Left cardiac atrium (tissue), 4 donors: Measurements from ENCODE around the gene FAM9C. TPM values are rescaled to one million over a fixed set of nuclear protein-coding genes. Genes with fewer than 3 reads are reported as not detected.

Source experiments
- ATAC-seq, 2 donors: fragments of 200-7000 bp; cut with Tn5 transposase; one replicate each; pipeline ENCODE4 v1.9.1; 2020; ENCODE audit warnings: mild to moderate bottlenecking in 2 of 2, moderate library complexity in 2 of 2
- DNase-seq: peaks from one replicate; pipeline ENCODE4 v3.0.0-alpha.2; 2020
- intact Hi-C, 2 donors: fragments of 100-400 bp; cut with DNase I; formaldehyde crosslinking; loops; one replicate each; pipeline versions ENCODE4 v1.14.1 to v1.15.1; 2022 to 2023
- total RNA-seq, 2 donors: library from RNA; stranded (reverse); fragmentation: NEBNext Ultra II Directional; extraction: Animal tissue kit (Norgen Biotek cat#: 25700); gene quantifications; one replicate each; pipeline ENCODE4 v1.2.1, GENCODE V29; 2021
- donor health status: DM: no; HTN: yes; CAD: no.
- donor health status: DM: no; HTN: yes; CAD: no; lungs with severe emphysema.
- donor health status: DM: yes; HTN: yes; CAD: no.
- donor health status: Dilated cardiomyopathy.

FAM9C gene
- total RNA-seq, 2 donors from 2014 or later, result not detected

DNA sequence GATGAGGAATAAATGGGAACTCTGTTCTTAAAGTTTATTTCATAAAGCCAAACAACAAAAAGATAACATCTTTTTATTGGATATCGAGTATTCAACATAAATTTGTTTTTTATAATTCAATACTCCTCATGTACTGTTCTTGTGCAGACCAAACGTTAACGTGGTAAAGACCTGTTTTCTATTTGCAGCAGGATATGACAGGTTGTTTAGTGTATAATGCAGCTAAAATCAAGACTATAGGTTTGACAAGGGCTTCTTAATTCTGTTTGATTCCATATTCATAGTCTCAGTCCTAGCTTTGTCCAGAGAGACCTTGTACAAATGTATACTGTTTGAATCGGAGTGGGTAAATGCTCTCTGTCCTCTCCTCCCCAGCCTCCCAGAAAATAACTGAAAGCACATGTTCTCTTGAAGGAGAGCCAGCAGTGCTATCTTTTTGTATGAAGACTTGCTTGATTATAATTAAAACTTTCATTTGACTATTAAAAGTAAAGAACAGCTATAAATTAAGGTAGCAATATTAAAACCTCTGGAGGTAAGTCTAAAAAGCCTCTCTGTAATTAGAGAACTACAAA is 51.8 kb downstream of the FAM9C start:
- DNase-seq, result no peak
- no peak for ATAC-seq
- intact Hi-C loops, result no loop called here

DNA sequence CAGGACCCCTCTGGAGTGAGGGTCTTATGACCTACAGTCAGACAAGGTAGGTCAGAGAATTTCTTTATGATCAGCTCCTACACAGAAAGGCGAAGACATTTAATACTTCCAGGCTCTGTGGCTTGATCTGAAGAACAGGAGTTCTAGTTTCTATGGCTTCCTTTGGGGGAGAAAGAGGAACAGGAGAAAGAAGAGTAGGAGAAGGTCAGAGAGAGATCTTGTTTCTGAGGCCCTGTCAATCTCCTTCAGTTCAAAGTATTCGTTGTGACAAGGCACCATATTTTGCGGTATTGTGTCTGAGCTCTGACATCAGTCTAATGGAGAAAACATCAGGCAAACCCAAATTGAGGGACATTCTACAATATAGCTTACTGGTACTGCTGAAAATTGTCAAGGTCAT is 52.8 kb downstream of the FAM9C start:
- DNase-seq, result no peak
- intact Hi-C loops, result no loop called here
- ATAC-seq, result no peak

DNA sequence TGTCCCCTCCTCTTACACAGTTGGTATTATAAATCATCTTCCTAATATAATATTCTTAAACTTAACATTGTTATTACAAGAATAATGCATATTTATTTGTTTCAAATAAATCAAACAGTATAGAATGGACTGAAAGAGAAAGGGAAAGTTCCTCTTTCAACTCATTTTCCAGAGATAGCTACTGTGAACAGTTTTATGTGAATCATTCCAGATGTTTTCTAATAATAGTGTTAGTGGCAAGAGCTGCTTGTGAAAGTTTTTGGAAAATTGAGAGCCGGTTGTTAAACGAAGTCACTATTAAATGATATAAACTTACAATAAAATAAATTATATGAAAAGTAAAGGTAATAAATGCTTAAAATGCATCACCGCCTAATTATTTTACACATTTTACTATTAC is 55.0 kb downstream of the FAM9C start:
- ATAC-seq (no peak), DNase-seq (no peak)
- intact Hi-C loops, result no loop called here

DNA sequence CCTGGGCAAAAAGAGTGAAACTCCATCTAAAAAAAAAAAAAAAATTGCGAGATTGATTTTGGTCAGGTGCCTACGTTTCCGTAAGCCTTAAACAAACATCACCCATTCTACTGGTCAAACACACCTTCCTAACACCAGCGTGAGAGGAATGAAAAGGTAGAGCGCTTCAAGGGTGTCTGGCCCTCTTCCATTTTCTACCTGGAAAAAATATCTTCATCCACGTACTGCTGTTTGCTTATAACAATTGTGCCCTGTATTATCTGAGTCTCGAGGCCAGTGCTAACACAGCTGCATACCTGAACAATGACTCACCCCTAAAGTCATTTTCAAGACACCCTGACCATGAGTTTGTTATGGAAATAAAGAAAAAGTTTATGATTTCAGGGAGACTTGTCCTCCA is 55.6 kb downstream of the FAM9C start:
- intact Hi-C loops, result no loop called here

DNA sequence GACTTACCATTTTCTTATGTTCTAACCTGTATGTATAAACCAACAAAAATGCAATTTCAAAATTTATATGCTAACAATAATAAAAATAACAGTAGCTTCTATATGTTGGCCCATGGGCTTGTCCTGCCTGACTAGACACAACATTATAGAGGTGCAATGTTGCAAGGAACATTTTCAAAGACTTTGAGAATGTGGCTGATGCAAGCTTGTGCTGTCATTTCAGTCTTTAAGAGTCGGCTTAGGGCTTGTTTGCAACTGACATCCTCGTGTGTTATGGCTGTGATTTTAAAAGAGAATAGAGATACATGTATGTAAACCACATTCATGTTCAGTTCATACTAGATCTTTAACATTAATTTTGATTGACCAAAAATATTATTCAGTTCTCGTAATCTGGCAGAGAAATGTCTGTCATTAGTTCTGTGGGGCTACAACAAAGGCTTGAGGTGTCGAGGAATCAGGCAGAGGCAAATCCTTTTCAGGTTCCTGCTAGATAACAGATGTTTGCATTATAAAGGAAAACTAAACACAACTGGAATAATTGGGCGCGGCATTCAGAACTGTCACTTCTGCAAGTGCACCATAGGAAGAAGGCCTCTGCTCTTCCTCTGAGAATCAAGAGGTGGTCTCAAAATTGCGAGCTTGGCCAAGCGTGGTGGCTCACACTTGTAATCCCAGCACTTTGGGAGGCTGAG is 56.4 kb downstream of the FAM9C start:
- DNase-seq (no peak), ATAC-seq (no peak)
- intact Hi-C loops, result no loop called here

More for the DNA sequence above, 55.6 kb downstream of the FAM9C start:
- DNase-seq, result no peak
- peak in 1 of 2 donors; percentile 71 for ATAC-seq

DNA sequence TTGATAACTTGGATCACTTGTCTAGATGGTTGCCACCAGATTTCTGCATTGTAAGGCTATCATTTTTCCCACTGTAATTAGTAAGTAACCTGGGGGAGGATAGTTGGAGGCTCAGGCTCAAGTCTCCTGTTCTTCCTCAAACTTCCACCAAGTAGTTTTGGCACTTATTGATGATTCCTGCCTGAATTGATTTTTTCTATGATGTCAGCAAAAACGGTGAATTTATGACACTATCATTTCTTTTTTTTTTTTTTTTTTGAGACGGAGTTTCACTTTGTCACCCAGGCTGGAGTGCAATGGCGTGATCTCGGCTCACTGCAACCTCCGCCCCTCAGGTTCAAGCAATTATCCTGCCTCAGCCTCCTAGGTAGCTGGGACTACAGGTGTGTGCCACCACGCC is 57.1 kb downstream of the FAM9C start:
- no peak for ATAC-seq
- intact Hi-C loops, result no loop called here
- no peak for DNase-seq

DNA sequence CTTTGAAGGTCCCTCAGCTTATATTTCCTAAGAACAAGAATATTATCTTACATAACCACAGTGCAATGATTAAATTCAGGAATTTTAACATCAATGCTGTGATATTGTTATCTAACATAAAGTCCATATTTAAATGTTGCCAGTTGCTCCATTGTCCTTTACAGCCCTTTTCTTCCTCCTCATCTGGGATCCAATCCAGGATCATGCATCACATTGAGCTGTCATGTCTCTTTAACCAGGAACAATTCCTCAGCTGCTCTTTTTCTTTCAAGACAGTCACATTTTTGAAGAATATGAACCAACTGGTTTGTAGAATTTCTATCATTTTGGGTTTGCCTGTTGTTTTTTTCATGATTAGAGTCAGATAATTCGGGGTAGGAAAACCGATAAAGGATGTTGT is 57.5 kb downstream of the FAM9C start:
- no peak for DNase-seq
- intact Hi-C loops, result no loop called here
- no peak for ATAC-seq

DNA sequence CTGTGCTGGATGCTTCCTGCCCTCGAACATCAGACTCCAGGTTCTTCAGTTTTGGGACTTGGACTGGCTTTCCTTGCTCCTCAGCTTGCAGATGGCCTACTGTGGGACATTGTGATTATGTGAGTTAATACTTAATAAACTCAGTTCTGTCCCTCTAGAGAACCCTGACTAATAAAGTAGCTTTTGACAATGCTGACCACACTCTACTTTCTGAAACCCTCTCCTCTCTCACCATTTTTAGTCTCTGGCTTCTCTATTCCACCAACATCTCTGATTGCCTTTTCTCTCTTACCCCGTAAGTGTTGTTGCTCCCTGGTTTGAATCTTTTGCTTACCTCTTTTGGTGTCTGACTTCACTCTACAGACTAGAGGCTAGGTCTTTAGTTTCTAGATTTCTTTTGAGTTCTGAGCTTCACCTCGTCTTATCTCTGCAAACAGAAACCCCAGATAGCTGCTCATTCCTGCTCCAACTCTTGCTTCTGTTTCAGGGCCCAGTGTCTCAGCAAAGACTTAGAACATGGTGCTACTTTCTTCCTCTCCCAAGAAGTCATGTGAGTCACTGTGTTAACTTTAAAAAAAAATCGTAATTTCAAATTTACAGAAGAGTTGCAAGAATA is 58.1 kb downstream of the FAM9C start:
- ATAC-seq, result no peak
- intact Hi-C loops, result no loop called here
- no peak for DNase-seq

Other genes starting within 250 kb of the FAM9C start
- gene TLR7, start 177.5 kb downstream of the FAM9C start, total RNA-seq, result under 1 TPM; 0.73 to 0.91 TPM
- gene TLR8, start 138.0 kb downstream of the FAM9C start, total RNA-seq, result 1 to 10 TPM; 1.4 to 3.5 TPM
- 1,000 to 10,000 TPM; 1,546 to 1,715 TPM for gene TMSB4X, start 69.5 kb downstream of the FAM9C start, total RNA-seq